GM19463 (cell line): ENCODE data around the gene SENP6.
"Not testable (repeated sequence)": the region's sequence is repeated elsewhere in the genome, so short reads cannot be mapped to it uniquely, and the experiment has no call there.

Source experiments
- ATAC-seq: cut with Tn5 transposase; IDR thresholded peaks from one replicate; pipeline ENCODE4 v1.9.1; 2021; ENCODE audit warnings: mild to moderate bottlenecking, moderate library complexity; ENCODE audit not compliant: unreplicated experiment

The SENP6 gene

GRCh38 chr6:75656479-75656878 is 54.8 kb downstream of the SENP6 start:
- ATAC-seq, result no peak

- no peak for ATAC-seq
Measured at GRCh38 chr6:75657327-75657726, 55.6 kb downstream of the SENP6 start.

DNA sequence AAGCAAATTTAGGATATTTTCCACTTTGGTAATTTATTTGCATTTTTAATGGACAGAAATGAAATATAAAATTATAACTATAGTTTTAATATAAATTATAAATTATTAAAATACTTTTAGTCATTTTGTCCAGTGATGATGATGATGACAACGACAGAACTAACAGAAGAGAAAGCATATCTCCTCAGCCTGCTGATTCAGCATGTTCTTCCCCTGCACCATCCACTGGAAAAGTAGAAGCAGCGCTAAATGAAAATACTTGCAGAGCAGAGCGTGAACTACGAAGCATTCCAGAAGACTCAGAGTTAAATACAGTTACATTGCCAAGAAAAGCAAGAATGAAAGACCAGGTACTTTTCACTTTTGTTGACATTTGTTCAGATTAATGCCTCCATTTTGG is 64.9 kb downstream of the SENP6 start:
- ATAC-seq, result no peak

DNA sequence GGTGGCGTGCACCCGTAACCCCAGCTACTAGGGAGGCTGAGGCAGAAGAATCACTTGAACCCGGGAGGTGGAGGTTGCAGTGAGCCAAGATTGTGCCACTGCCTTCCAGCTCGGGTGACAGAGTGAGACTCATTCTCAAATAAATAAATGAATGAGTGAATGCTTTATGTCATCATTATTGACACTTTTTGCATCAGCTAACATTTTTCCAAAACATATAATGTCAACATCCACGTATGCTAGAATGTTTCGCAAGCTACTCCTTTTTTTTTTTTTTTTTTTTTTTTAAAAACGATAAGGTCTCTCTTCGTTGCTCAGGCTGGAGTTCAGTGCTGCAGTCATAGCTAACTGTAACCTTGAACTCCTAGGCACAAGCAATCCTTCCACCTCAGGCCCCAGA is 72.2 kb downstream of the SENP6 start:
- ATAC-seq, result no peak

GRCh38 chr6:75676377-75676776 is 74.7 kb downstream of the SENP6 start:
- no peak for ATAC-seq

DNA sequence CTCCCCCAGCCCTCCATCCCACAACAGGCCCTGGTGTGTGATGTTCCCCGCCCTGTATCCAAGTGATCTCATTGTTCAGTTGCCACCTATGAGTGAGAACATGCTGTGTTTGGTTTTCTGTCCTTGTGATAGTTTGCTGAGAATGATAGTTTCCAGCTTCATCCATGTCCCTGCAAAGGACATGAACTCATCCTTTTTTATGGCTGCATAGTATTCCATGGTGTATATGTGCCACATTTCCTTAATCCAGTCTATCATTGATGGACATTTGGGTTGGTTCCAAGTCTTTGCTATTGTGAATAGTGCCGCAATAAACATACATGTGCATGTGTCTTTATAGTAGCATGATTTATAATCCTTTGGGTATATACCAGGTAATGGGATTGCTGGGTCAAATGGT is 80.9 kb downstream of the SENP6 start:
- not testable (repeated sequence) for ATAC-seq

DNA sequence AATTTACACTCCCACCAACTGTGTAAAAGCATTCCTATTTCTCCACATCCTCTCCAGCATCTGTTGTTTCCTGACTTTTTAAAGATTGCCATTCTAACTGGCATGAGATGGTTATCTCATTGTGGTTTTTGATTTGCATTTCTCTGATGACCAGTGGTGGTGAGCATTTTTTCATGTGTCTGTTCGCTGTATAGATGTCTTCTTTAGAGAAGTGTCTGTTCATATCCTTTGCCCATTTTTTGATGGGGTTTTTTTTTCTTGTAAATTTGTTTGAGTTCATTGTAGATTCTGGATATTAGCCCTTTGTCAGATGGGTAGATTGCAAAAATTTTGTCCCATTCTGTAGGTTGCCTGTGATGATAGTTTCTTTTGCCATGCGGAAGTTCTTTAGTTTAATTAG is 81.3 kb downstream of the SENP6 start:
- not testable (repeated sequence) for ATAC-seq

DNA sequence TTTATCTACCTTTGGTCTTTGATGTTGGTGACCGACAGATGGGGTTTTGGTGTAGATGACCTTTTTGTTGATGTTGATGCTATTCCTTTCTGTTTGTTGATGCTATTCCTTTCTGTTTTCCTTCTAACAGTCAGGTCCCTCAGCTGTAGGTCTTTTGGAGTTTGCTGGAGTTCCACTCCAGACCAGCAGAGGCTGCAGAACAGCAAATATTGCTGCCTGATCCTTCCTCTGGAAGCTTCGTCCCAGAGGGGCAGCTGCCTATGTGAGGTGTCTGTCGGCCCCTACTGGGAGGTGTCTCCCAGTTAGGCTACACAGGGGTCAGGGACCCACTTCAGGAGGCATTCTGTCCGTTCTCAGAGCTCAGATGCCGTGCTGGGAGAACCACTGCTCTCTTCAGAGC is 85.9 kb downstream of the SENP6 start:
- ATAC-seq, result not testable (repeated sequence)

DNA sequence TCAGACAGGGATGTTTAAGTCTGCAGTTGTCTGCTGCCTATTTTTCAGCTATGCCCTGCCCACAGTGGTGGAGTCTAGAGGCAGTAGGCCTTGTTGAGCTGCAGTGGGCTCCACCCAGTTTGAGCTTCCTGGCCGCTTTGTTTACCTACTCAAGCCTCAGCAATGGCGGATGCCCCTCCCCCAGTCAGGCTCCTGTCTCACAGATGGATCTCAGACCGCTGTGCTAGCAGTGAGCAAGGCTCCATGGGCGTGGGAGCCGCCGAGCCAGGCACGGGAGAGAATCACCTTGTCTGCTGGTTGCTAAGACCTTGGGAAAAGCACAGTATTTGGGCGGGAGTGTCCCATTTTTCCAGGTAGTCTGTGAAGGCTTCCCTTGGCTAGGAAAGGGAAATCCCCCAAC is 86.3 kb downstream of the SENP6 start:
- not testable (repeated sequence) for ATAC-seq

DNA sequence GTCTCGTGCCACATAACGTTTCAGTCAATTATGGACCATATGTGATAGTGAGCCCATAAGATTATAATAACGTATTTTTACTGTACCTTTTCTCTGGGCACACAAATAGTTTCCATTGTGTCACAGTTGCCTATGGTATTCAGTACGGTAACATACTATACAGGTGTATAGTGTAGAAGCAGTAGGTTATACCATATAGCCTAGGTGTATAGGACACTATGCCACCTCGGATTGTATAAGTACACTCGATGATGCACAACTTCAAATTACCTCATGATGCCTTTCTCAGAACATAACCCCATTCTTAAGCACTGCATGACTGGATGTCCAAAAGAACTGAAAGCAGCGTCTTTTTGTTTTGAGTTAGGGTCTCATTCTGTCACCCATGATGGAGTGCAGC is 87.9 kb downstream of the SENP6 start:
- no peak for ATAC-seq

DNA sequence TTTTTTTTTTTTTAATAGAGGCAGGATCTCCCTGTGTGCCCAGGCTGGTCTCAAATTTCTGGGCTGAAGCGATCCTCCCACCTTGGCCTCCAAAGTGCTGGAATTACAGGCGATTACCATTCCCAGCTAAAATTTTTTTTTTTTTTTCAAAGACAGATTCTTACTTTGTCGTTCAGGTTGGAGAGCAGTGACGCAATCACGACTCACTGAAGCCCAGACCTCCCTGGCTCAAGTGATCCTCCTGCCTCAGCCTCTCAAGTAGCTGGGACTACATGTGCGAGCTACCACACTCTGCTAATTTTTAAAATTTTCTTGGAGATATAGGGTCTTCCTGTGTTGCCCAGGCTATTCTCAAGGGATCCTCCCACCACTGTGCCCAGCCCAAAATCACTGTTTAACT is 89.3 kb downstream of the SENP6 start:
- no peak for ATAC-seq

DNA sequence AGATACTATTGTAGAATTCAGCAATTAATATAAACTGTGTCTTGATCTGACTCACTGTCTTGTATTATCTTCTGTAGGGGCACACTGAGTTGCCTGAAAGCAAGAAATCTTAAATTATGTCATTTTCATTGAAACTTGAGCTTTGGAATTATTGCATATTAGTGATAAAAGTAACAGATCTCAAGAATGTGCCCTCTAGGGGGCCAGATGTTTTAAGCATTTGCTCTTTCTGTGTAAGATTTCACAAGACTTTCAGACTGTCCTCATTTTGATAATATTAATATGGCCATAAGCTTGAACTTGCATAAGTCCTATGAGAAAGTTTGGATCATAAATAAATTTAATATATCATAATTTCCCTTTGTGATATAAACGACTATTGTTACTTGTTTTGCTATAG is 91.9 kb downstream of the SENP6 start:
- no peak for ATAC-seq

DNA sequence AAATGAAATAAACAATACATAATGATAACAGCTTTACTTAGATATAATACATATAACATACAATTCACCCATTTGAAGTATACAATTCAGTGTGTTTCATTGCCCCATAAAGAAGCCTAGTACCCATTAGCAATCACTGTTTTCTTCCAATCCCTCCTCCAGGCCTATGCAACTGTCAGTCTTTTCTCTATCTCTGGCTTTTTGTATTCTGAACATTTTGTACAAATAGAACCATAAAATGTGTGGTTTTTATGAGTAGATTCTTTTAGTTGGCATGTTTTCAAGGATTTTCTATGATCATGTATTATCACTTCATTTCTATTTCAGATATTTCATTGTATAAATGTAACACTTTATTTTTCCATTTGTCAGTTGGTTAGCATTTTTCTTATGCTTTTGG is 92.7 kb downstream of the SENP6 start:
- no peak for ATAC-seq

- ATAC-seq, result not testable (repeated sequence)
Measured at GRCh38 chr6:75708334-75708733, 106.7 kb downstream of the SENP6 start.

- ATAC-seq, result no peak
Measured at GRCh38 chr6:75711173-75711572, 109.5 kb downstream of the SENP6 start.

- ATAC-seq, result no peak
Measured at GRCh38 chr6:75719133-75719532, 117.5 kb downstream of the SENP6 start.

DNA sequence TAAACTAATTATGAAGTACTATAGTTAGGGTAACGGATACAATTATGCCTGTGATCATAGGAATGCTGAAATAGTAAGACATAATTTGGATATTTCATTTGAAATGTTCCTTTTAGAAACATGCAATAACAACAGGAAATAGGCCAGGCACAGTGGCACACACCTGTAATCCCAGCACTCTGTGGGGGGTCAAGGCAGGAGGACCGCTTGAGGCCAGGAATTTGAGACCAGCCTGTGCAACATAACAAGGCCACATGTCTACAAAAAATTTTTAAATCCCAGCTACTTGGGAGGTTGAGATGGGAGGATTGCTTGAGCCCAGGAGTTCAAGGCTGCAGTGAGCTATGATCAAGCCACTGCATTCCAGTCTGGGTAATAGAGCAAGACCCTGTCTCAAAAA is 121.7 kb downstream of the SENP6 start:
- no peak for ATAC-seq

- no peak for ATAC-seq
Measured at GRCh38 chr6:75727206-75727605, 125.5 kb downstream of the SENP6 start.

GRCh38 chr6:75731029-75731428 is 129.3 kb downstream of the SENP6 start:
- not testable (repeated sequence) for ATAC-seq

DNA sequence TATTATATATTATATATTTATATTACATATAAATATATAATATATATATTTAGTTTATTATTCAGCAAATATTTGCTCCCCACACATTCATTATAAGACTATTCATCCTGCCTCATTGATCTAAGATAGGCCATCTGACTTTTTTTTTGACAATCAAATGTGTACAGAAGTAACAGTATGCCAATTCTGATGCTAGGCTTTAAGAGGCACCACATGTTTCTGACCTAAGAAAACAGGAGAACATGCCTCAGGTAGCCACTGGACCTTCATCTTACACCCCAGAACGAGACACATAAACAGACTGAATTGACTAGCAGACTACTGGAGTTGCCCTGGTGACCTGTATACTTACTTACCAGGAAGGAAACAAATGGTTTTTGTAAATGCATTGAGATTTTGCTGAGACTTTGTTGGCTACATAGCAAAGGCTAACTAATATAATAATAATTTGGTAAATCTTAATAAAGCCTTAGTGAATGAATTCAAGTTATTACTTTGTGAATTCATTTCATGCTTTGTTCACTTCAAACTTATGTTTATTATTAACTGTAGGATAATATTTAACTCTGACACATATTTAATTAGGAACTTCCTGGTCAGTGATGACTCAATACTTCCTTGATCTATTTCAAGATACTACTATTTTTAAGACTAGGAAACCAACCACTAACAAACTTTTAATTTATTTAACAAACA is 134.0 kb downstream of the SENP6 start:
- ATAC-seq, result peak; percentile 90

- no peak for ATAC-seq
Measured at GRCh38 chr6:75743971-75744370, 142.3 kb downstream of the SENP6 start.

DNA sequence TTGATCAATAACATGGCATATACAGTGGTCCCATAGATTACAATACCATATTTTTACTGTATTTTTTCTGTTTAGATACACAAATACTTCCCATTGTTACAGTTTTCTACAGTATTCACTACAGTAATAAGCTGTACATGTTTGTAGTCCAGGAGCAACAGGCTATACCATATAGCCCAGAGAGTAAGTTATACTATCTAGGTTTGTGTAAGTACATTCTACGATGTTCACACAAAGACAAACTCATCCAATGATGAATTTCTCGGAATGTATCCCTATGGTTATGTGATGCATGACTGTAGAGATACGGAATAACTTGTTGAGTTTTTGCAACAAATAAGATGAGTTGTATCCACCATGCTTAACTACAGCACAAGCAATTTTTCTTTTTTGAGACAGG is 143.7 kb downstream of the SENP6 start:
- no peak for ATAC-seq

DNA sequence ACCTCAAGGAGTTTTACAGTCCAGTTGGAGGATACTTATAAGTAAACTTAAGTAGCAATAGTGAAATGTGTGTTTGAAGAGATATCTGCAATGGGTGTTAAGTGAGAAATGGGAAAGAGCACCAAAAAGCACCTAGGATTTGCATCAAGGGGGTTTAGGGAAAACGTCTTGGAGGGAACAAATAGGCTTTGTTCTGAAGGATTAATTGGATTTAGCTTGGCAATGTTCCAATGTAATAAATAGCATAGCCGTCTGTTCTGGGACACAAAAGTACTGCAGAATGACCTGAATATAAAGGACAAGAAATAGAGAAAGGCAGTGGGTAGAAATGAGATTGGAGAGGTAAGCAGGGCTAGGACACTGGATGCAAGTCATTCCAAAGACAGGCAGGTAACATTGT is 144.5 kb downstream of the SENP6 start:
- no peak for ATAC-seq
